Measurements from ENCODE around the gene CYP24A1. TPM values are rescaled to one million over a fixed set of nuclear protein-coding genes. Genes with fewer than 3 reads are reported as not detected.

Gene CYP24A1
- total RNA-seq, 1 experiment from 2014 or later = 0.20 TPM

- no peak for DNase-seq (ENCODE audit: extremely low read depth, low read depth)
Observed at GRCh38 chr20:54116550-54117235, 57.1 kb downstream of the CYP24A1 start.

- no peak for DNase-seq (ENCODE audit: extremely low read depth, low read depth)
Observed at GRCh38 chr20:54115172-54115854, 58.5 kb downstream of the CYP24A1 start.

GRCh38 chr20:54114109-54114508 lies 59.7 kb downstream of the CYP24A1 start:
- DNase-seq (ENCODE audit: extremely low read depth, low read depth) = no peak

GRCh38 chr20:54113566-54113965 lies 60.2 kb downstream of the CYP24A1 start:
- no peak for DNase-seq (ENCODE audit: extremely low read depth, low read depth)

- no peak for DNase-seq (ENCODE audit: extremely low read depth, low read depth)
Observed at GRCh38 chr20:54112221-54112884, 61.4 kb downstream of the CYP24A1 start.

GRCh38 chr20:54111460-54111859 lies 62.3 kb downstream of the CYP24A1 start:
- DNase-seq (ENCODE audit: extremely low read depth, low read depth) = no peak

GRCh38 chr20:54110457-54110856 lies 63.3 kb downstream of the CYP24A1 start:
- no peak for DNase-seq (ENCODE audit: extremely low read depth, low read depth)

- DNase-seq (ENCODE audit: extremely low read depth, low read depth) = no peak
Observed at GRCh38 chr20:54110041-54110440, 63.7 kb downstream of the CYP24A1 start.

- no peak for DNase-seq (ENCODE audit: extremely low read depth, low read depth)
Observed at GRCh38 chr20:54108817-54109216, 65.0 kb downstream of the CYP24A1 start.

GRCh38 chr20:54108326-54108642 lies 65.5 kb downstream of the CYP24A1 start:
- DNase-seq (ENCODE audit: extremely low read depth, low read depth) = no peak

GRCh38 chr20:54107600-54108325 lies 66.0 kb downstream of the CYP24A1 start:
- no peak for DNase-seq (ENCODE audit: extremely low read depth, low read depth)

- no peak for DNase-seq (ENCODE audit: extremely low read depth, low read depth)
Observed at GRCh38 chr20:54107181-54107580, 66.6 kb downstream of the CYP24A1 start.

GRCh38 chr20:54106162-54106561 lies 67.6 kb downstream of the CYP24A1 start:
- DNase-seq (ENCODE audit: extremely low read depth, low read depth) = no peak

GRCh38 chr20:54105653-54106052 lies 68.1 kb downstream of the CYP24A1 start:
- DNase-seq (ENCODE audit: extremely low read depth, low read depth) = no peak

GRCh38 chr20:54104781-54105180 lies 69.0 kb downstream of the CYP24A1 start:
- no peak for DNase-seq (ENCODE audit: extremely low read depth, low read depth)

GRCh38 chr20:54103762-54104600 lies 69.8 kb downstream of the CYP24A1 start:
- no peak for DNase-seq (ENCODE audit: extremely low read depth, low read depth)
